Endothelial cell of umbilical vein (primary cell): ENCODE measurements around the gene UCKL1.

Source experiments
- CTCF ChIP-seq, 2 donors: IDR thresholded peaks; 1 replicate in 1 of 2; 2 replicates in 1 of 2; pipeline ENCODE4 v1.5.1; 2011; ENCODE audit warnings: low read length in 2 of 2, mild to moderate bottlenecking in 2 of 2, moderate library complexity in 2 of 2, control low read depth in 1 of 2, inconsistent platforms in 1 of 2, low read depth in 1 of 2; ENCODE audit not compliant: insufficient read depth in 1 of 2; ENCODE audit errors: extremely low read depth in 1 of 2
- EZH2 ChIP-seq: IDR thresholded peaks from 2 replicates; pipeline ENCODE4 v1.6.1; 2012; ENCODE audit warnings: borderline replicate concordance, low read depth, mild to moderate bottlenecking, moderate library complexity, low read length, inconsistent platforms; ENCODE audit not compliant: severe bottlenecking
- FOS ChIP-seq: IDR thresholded peaks from 2 replicates; pipeline ENCODE4 v1.6.1; 2011; ENCODE audit warnings: mild to moderate bottlenecking, low read length, moderate library complexity, borderline replicate concordance; ENCODE audit not compliant: insufficient read depth
- MAX ChIP-seq: IDR thresholded peaks from 2 replicates; pipeline ENCODE4 v1.6.1; 2011; ENCODE audit not compliant: insufficient read depth, insufficient read length
- MYC ChIP-seq: IDR thresholded peaks from one replicate; pipeline ENCODE4 v1.6.1; 2011; ENCODE audit warnings: mild to moderate bottlenecking, low read depth, low read length
- POLR2A ChIP-seq: IDR thresholded peaks from 2 replicates; pipeline ENCODE4 v1.6.1; 2012; ENCODE audit warnings: low read depth, mild to moderate bottlenecking, control low read depth, low read length
- POLR2AphosphoS5 ChIP-seq: IDR thresholded peaks from 2 replicates; pipeline ENCODE4 v1.6.1; 2012; ENCODE audit warnings: low read depth, mild to moderate bottlenecking, control low read depth, low read length, moderate library complexity; ENCODE audit not compliant: insufficient read depth

- TF ChIP-seq FOS (no peak), EZH2 (no peak), POLR2A (no peak), CTCF (IDR thresholded peaks at IDR 0.05; ENCODE audit: extremely low read depth in 1 of 2, insufficient read depth in 1 of 2, low read depth in 1 of 2, low read length in 2 of 2) (no peak), POLR2AphosphoS5 (no peak), MAX (no peak), MYC (no peak)
Observed at GRCh38 chr20:63895202-63895951, 60.8 kb downstream of the UCKL1 start.
